ENCODE measurements around the gene CELSR1.

Gene CELSR1

DNA sequence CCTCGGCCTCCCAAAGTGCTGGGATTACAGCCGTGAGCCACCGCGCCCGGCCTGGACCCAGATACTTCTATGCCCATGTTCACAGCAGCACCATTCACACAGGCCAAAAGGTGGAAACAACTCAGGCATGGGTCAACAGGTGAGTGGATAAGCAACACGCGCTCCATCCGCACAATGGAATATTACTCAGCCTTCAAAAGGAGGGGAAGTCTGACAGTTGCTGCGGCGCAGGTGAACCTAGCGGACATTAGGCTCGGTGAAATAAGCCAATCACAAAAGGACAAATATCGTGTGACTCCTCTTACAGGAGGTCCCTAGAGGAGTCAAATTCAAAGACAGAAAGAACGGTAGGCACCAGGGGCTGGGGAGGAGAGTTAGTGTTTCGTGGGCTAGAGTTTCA is 154.9 kb downstream of the CELSR1 start:
- H3K4me3 ChIP-seq (ENCODE audit: low read length) = no peak overlapping the region
- H3K9ac ChIP-seq (ENCODE audit: low read length) = no peak overlapping the region
- H3K36me3 ChIP-seq (ENCODE audit: control insufficient read depth, insufficient read depth, low read length) = no peaks in the 10 kb centered on the region
- no peak overlapping the region for H3K27ac ChIP-seq (ENCODE audit: low read depth, low read length)
- no peaks in the 10 kb centered on the region for H3K27me3 ChIP-seq (ENCODE audit: control insufficient read depth, insufficient read depth, low read length)
- H3K4me1 ChIP-seq (ENCODE audit: control insufficient read depth, insufficient read depth, low read length) = no peaks in the 10 kb centered on the region

DNA sequence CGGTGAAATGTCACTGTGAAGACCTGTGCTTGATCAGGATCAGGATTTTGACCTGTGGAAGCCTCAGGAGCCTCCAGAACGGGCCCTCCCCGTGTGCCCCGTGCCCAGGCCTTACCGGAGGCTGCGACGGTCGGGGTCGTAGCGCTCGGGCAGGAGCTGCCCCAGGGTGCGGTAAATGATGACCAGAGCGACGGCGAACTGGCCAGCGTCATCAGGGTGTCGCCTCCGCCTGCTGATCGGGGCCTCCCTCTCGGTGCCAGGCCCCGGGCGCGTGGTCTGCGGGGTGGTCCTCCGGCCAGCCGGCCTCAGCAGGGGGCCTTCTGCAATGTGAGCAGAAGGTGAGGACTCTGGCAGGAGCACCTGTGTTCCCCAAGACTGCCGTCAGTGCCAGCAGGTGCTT is 155.7 kb downstream of the CELSR1 start:
- H3K9ac ChIP-seq (ENCODE audit: low read length) = no peak overlapping the region
- no peaks in the 10 kb centered on the region for H3K36me3 ChIP-seq (ENCODE audit: control insufficient read depth, insufficient read depth, low read length)
- H3K4me1 ChIP-seq (ENCODE audit: control insufficient read depth, insufficient read depth, low read length) = no peaks in the 10 kb centered on the region
- H3K27ac ChIP-seq (ENCODE audit: low read depth, low read length) = no peak overlapping the region
- no peak overlapping the region for H3K4me3 ChIP-seq (ENCODE audit: low read length)
- H3K27me3 ChIP-seq (ENCODE audit: control insufficient read depth, insufficient read depth, low read length) = no peaks in the 10 kb centered on the region

DNA sequence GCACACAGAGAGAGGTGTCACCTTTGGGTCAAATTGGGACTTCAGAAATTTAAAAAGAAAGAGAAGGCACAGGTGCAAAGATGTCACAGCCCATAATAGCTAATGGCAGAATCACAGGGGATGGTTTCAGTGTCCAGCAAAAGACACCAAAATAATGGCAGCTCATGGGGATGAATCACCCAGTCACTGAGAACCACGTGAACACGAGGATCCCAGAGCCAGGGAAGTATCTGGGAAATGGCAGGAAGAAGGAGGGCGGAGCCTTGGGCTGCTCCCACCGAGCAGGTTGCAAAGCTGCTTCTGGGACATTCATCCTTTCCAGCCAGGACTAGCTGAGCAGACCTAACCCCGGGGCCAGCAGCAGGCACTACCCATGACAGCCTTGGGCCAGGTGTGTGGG is 156.3 kb downstream of the CELSR1 start:
- Histone ChIP-seq H3K36me3 (ENCODE audit: control insufficient read depth, insufficient read depth, low read length) (no peaks in the 10 kb centered on the region), H3K27ac (ENCODE audit: low read depth, low read length) (no peak overlapping the region), H3K4me3 (ENCODE audit: low read length) (no peak overlapping the region)

DNA sequence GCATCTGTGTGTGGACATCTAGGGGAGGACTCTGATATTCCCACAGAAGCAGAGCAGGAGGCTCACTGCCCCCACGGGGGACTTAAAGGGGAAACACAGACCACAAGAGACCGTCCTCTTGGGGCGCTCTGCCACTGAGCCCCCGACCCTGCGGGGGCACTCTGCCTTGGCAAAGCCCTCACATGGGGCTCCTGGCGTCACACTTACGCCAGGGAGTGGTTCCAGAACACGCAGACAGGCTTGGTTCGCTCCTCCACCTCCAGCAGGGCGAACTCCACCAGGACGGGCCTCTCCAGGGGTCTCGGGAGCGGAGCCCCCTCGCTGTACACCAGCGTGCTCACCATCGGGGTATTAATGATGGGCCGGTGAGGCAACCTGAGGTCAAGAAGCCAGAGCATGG is 156.8 kb downstream of the CELSR1 start:
- Histone ChIP-seq H3K4me1 (ENCODE audit: control insufficient read depth, insufficient read depth, low read length) (no peaks in the 10 kb centered on the region), H3K27me3 (ENCODE audit: control insufficient read depth, insufficient read depth, low read length) (no peaks in the 10 kb centered on the region), H3K36me3 (ENCODE audit: control insufficient read depth, insufficient read depth, low read length) (no peaks in the 10 kb centered on the region), H3K9ac (ENCODE audit: low read length) (no peak overlapping the region), H3K27ac (ENCODE audit: low read depth, low read length) (no peak overlapping the region), H3K4me3 (ENCODE audit: low read length) (no peak overlapping the region)

More for the DNA sequence above, 156.3 kb downstream of the CELSR1 start:
- Histone ChIP-seq H3K9ac (ENCODE audit: low read length) (no peak overlapping the region), H3K4me1 (ENCODE audit: control insufficient read depth, insufficient read depth, low read length) (no peaks in the 10 kb centered on the region), H3K27me3 (ENCODE audit: control insufficient read depth, insufficient read depth, low read length) (no peaks in the 10 kb centered on the region)

DNA sequence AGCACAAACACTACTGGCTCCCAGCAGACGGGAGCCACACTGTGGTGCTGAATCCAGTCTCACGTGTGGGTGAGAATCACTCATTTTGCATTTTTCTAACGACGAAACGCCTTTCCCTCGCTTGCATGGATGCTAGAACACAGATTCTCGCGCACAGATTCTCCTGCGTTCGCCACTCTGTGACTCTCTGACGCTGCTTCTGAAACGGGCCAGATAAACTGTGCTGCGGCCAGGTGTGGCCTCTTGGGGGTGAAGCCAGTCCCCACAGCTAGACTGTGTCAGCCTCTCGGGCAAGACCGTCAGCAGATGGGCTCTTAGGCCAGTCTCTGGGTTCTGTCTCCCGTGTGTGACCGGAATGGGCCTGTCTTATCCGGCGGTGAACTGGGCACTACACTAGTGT is 157.4 kb downstream of the CELSR1 start:
- H3K27me3 ChIP-seq (ENCODE audit: control insufficient read depth, insufficient read depth, low read length) = no peaks in the 10 kb centered on the region
- H3K27ac ChIP-seq (ENCODE audit: low read depth, low read length) = no peak overlapping the region
- no peak overlapping the region for H3K4me3 ChIP-seq (ENCODE audit: low read length)
- H3K9ac ChIP-seq (ENCODE audit: low read length) = no peak overlapping the region
- H3K4me1 ChIP-seq (ENCODE audit: control insufficient read depth, insufficient read depth, low read length) = no peaks in the 10 kb centered on the region
- no peaks in the 10 kb centered on the region for H3K36me3 ChIP-seq (ENCODE audit: control insufficient read depth, insufficient read depth, low read length)

DNA sequence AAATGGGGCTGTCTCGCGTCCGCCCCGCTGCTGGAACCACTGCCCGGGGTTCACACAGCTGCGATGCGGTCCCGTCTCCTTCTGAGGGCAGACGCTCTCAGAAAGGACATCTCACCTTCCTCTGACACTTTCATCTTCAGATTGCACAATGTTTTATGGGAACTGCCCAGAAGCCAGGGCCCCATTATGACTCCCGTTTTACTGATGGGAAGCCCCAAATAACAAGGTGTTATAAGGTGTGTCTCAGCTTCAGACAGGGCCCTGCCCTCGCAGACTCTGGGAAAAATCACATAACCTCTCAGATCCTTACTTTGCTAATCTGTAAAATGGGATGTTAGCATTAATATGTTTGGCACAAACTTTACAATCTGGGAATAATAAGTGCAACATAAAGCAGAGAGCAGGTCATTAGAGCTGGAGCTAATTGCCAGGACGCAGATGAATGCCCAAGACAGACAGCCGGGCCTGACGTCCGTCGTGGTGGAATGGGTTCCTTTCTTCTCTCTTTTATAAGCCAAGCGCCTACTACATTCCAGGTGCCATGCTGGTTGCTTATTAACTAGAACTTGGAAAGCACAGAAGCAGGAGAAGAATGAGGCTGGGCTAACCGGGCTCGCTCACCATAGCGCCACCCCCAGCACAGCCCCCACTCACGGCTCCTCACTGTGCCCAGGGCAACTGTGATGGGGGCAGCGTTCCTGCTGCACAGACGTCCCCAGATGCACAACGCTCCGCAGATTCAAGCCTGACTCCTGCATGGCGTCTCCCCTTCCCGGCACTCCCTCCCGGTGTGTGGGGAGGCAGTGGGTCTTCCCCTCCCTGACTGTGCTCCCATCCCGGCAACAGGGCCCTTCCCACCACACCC is 158.1 kb downstream of the CELSR1 start:
- no peak overlapping the region for H3K27ac ChIP-seq (ENCODE audit: low read depth, low read length)
- H3K4me1 ChIP-seq (ENCODE audit: control insufficient read depth, insufficient read depth, low read length) = no peaks in the 10 kb centered on the region
- no peaks in the 10 kb centered on the region for H3K36me3 ChIP-seq (ENCODE audit: control insufficient read depth, insufficient read depth, low read length)
- no peaks in the 10 kb centered on the region for H3K27me3 ChIP-seq (ENCODE audit: control insufficient read depth, insufficient read depth, low read length)
- H3K9ac ChIP-seq (ENCODE audit: low read length) = no peak overlapping the region
- no peak overlapping the region for H3K4me3 ChIP-seq (ENCODE audit: low read length)

DNA sequence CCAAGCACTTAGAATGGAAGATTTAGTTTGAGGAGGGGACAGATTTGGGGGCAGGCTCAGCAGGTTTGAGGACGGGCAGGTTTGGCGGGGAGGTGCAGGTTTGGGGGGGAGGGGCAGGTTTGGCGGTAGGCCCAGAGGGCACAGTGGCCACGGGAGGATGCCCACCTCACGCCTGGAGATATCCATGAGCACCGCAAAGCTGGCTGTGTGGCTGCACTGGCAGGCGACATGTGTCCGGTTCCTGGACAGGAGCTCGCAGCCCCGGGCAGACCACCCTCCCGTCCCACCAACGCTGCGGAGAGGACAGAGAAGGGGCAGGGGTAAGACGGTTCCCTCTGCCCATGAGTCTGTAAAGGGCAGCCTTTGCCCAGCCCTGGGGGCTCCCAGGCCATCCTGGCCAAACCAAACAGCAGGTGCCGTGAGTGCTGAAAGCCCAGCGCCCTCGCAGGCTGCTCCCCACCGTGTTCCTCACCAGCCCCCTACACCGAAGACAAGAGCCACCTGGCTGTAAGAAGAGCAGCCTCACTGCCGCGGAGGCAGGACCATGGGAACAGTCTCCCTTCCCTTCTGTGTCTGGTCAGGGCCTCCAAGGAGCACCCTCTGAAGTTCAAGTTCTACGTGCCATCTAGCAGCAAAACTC is 158.9 kb downstream of the CELSR1 start:
- Histone ChIP-seq H3K27me3 (ENCODE audit: control insufficient read depth, insufficient read depth, low read length) (no peaks in the 10 kb centered on the region), H3K4me1 (ENCODE audit: control insufficient read depth, insufficient read depth, low read length) (no peaks in the 10 kb centered on the region), H3K4me3 (ENCODE audit: low read length) (no peak overlapping the region), H3K9ac (ENCODE audit: low read length) (no peak overlapping the region), H3K36me3 (ENCODE audit: control insufficient read depth, insufficient read depth, low read length) (no peaks in the 10 kb centered on the region), H3K27ac (ENCODE audit: low read depth, low read length) (no peak overlapping the region)

DNA sequence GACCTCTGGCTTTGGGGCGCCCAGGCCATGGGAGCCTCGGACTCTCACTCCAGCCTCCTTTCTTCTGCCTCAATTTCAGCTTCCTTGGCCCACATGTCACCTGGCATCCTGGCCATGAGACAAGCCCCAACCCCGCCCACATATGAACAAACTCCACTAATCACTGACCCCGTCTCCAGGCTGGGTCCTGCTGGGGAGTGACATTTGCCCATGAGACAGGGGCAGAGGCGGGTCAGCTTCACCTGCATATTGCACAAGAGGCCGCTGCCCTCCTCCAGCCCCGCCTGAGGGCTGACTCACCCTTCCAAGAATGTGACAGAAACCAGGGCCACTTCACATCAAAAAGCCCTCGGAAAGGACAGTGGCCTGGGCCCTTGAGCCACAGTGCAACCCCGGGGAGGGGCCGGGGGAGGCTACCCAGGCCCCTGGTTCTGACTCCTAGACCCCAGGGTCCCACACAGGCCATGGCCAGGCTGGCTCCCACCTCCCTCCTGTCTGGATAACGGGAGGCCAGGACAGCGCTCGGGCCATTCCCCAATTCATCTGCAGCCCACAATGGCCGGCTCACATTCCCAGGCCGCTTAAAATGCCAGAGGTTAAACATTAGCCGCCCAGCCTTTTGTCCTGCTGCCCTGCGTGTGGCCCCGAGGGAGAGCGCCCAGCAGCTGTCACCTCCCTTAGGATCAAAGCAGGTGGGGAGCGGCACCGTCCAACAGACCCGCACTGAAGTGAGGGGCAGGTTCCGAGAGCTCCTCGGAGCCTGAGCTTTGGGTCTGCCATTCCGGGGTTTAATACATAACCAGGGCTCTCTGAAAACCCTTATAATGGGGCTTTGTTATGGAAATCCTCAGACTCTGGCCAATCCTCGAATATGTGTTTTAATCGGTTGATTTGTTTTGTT is 159.6 kb downstream of the CELSR1 start:
- Histone ChIP-seq H3K9ac (ENCODE audit: low read length) (no peak overlapping the region), H3K36me3 (ENCODE audit: control insufficient read depth, insufficient read depth, low read length) (no peaks in the 10 kb centered on the region), H3K27ac (ENCODE audit: low read depth, low read length) (no peak overlapping the region), H3K4me1 (ENCODE audit: control insufficient read depth, insufficient read depth, low read length) (no peaks in the 10 kb centered on the region), H3K27me3 (ENCODE audit: control insufficient read depth, insufficient read depth, low read length) (no peaks in the 10 kb centered on the region), H3K4me3 (ENCODE audit: low read length) (no peak overlapping the region)

DNA sequence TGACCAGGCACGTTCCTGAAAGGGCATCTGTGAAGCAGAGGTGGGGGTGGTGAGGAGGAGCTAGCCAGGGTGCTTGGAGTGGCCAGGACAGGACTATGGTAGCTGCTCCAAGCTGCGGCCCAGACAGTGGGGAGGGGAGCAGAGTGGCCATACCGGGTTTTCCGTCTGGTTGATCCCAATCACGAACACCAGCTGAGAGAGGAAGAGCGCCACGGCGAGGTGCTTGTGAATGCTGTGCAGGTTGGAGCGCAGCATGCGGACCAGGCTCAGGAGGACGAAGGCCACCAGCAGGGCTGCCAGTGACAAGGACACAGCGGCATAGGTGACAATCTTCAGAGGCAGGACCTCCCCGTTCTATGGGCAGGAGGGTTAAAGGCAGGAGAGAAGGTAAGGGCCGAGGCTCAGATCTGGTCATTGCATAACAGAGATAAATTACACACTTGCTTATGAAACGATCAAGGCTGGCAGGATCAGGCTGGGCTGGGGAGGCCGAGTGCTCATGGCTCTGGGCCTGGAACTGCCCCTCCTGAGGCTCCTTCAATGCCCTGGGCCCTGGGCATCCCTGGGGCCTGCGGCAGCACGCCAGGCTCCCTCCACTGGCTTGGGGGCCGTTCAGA is 160.4 kb downstream of the CELSR1 start:
- H3K4me3 ChIP-seq (ENCODE audit: low read length) = no peak overlapping the region
- no peak overlapping the region for H3K27ac ChIP-seq (ENCODE audit: low read depth, low read length)
- no peaks in the 10 kb centered on the region for H3K4me1 ChIP-seq (ENCODE audit: control insufficient read depth, insufficient read depth, low read length)
- H3K36me3 ChIP-seq (ENCODE audit: control insufficient read depth, insufficient read depth, low read length) = no peaks in the 10 kb centered on the region
- H3K27me3 ChIP-seq (ENCODE audit: control insufficient read depth, insufficient read depth, low read length) = no peaks in the 10 kb centered on the region
- H3K9ac ChIP-seq (ENCODE audit: low read length) = no peak overlapping the region

DNA sequence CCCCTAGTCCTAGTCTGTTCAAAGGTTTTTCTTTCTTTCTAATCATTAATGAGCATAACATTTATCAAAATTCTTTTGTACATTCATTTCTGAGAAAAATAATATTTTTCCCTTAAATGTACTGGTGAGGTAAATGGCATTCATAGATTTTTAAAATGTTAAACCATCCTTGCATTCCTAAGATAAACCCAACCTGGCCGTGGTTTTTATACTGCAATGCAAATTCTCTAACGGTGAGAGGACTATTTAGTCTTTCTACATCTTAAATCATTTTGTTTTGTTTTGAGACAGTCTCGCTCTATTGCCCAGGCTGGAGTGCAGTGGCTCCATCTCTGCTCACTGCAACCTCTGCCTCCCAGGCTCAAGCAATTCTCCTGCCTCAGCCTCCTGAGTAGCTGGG is 161.3 kb downstream of the CELSR1 start:
- no peak overlapping the region for H3K9ac ChIP-seq (ENCODE audit: low read length)
- H3K4me1 ChIP-seq (ENCODE audit: control insufficient read depth, insufficient read depth, low read length) = no peaks in the 10 kb centered on the region
- H3K27me3 ChIP-seq (ENCODE audit: control insufficient read depth, insufficient read depth, low read length) = no peaks in the 10 kb centered on the region
- no peak overlapping the region for H3K27ac ChIP-seq (ENCODE audit: low read depth, low read length)
- H3K4me3 ChIP-seq (ENCODE audit: low read length) = no peak overlapping the region
- no peaks in the 10 kb centered on the region for H3K36me3 ChIP-seq (ENCODE audit: control insufficient read depth, insufficient read depth, low read length)

DNA sequence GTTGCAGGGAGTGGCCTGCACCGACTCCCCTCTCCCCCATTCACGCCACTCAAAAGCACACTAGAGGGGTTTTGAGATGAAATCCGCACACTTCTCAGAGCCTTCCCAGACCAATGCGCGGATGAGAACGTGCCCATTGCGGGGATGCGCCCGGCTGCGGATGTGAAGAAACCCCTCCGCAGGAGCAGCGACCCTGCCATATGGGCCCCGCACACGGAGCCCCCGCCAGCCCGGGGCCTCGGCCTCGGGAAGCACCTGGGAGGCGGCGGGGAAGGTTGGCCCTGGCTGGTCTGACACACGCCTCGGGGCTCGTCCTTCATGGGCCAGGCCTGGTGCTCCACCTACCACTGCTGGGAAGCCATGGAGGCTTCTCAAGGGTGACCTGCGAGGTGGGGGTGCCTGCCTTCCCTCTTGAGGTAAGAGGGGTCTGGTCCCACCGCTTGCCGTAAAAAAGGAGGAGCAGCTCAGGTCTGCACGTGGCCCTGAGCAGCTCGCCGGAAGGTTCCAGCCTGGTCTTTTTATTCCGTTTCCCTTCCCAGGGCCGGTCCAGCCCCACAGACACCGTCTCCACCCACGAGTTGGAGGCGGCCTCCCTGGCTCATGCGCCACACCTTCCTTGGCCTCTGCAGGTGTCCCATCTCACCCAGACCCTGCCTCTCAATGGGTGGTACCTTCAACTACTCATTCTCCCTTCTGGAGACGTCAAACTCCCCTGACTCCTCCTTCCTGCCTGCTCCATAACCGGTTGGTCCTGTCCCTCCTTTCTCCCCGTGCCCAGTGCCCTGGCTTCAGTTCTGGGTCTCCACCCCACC is 162.6 kb downstream of the CELSR1 start:
- Histone ChIP-seq H3K4me1 (ENCODE audit: control insufficient read depth, insufficient read depth, low read length) (no peaks in the 10 kb centered on the region), H3K9ac (ENCODE audit: low read length) (no peak overlapping the region), H3K27me3 (ENCODE audit: control insufficient read depth, insufficient read depth, low read length) (no peaks in the 10 kb centered on the region), H3K27ac (ENCODE audit: low read depth, low read length) (no peak overlapping the region), H3K36me3 (ENCODE audit: control insufficient read depth, insufficient read depth, low read length) (no peaks in the 10 kb centered on the region), H3K4me3 (ENCODE audit: low read length) (no peak overlapping the region)

Data from rectal smooth muscle tissue (tissue), 1 donor.